IMR-90 (cell line): Measurements from ENCODE around the gene SCAMP4. TPM values are rescaled to one million over a fixed set of nuclear protein-coding genes. Genes with fewer than 3 reads are reported as not detected.

Experiments used
- ATAC-seq: fragments of 200-7000 bp; cut with Tn5 transposase; 2 replicates; pipeline ENCODE4 v1.9.1; 2020; ENCODE audit warnings: low read depth, mild to moderate bottlenecking, moderate library complexity
- BruUV-seq: library from RNA; stranded (reverse); fragments of 400-500 nt; replicated peaks from 2 replicates; lab custom pipeline; 2021; lab: Mats Ljungman, UMichigan
- CTCF ChIA-PET: fragments of 300-600 bp; formaldehyde crosslinking; extraction: SDS; loops from one replicate; lab custom pipeline; 2021; ENCODE audit warnings: antibody characterized with exemption; lab: Yijun Ruan, JAX
- POLR2A ChIA-PET: fragments of 300-600 bp; sonication (Branson Sonifier 250); formaldehyde crosslinking; loops from one replicate; lab custom pipeline; 2022; ENCODE audit warnings: antibody characterized with exemption; ENCODE audit not compliant: unreplicated experiment; lab: Charles Lee
- DNase-seq: peaks from one replicate; pipeline ENCODE4 v3.0.0; 2013
- H2AFZ ChIP-seq: replicated peaks from 2 replicates; pipeline ENCODE3; 2013; ENCODE audit warnings: low read length, mild to moderate bottlenecking; ENCODE audit not compliant: poor library complexity
- H2AK5ac ChIP-seq: 2 replicates; pipeline ENCODE4 v1.6.1; 2013; ENCODE audit warnings: low read depth, low read length, inconsistent platforms
- H2AK9ac ChIP-seq: replicated peaks from 2 replicates; pipeline ENCODE3; 2013; ENCODE audit warnings: mild to moderate bottlenecking, low read depth, low read length, moderate library complexity; ENCODE audit not compliant: poor library complexity
- H2BK120ac ChIP-seq: 2 replicates; pipeline ENCODE4 v1.6.1; 2013; ENCODE audit warnings: low read depth, low read length, inconsistent platforms
- H2BK15ac ChIP-seq: 3 replicates; pipeline ENCODE4 v1.6.1; 2013; ENCODE audit warnings: low read depth, low read length, inconsistent platforms
- H2BK20ac ChIP-seq: 2 replicates; pipeline ENCODE4 v1.6.1; 2013; ENCODE audit warnings: low read depth, mild to moderate bottlenecking, inconsistent platforms, low read length, moderate library complexity
- H2BK5ac ChIP-seq: 2 replicates; pipeline ENCODE4 v1.6.1; 2013; ENCODE audit warnings: mild to moderate bottlenecking, low read depth, low read length, inconsistent platforms; ENCODE audit not compliant: poor library complexity, severe bottlenecking
- H3K14ac ChIP-seq: replicated peaks from 2 replicates; pipeline ENCODE4 v1.6.1; 2013; ENCODE audit warnings: low read depth, low read length, inconsistent platforms
- H3K18ac ChIP-seq: 2 replicates; pipeline ENCODE4 v1.6.1; 2013; ENCODE audit warnings: low read depth, low read length, control low read depth
- H3K23ac ChIP-seq: 2 replicates; pipeline ENCODE4 v1.6.1; 2013; ENCODE audit warnings: low read depth, low read length, inconsistent platforms
- H3K27ac ChIP-seq: 2 replicates; pipeline ENCODE4 v1.5.1; 2013; ENCODE audit warnings: mild to moderate bottlenecking, control low read depth, low read length; ENCODE audit not compliant: insufficient read depth
- H3K27me3 ChIP-seq: 2 replicates; pipeline ENCODE4 v1.6.1; 2013; ENCODE audit warnings: low read length; ENCODE audit not compliant: control insufficient read depth, insufficient read depth
- H3K36me3 ChIP-seq: 2 replicates; pipeline ENCODE4 v1.6.1; 2013; ENCODE audit warnings: low read length, mixed read lengths; ENCODE audit not compliant: control insufficient read depth, insufficient read depth
- H3K4ac ChIP-seq: 2 replicates; pipeline ENCODE4 v1.6.1; 2013; ENCODE audit warnings: low read depth, low read length, inconsistent platforms
- H3K4me1 ChIP-seq: 2 replicates; pipeline ENCODE4 v1.6.1; 2013; ENCODE audit warnings: low read length, mixed read lengths; ENCODE audit not compliant: control insufficient read depth, insufficient read depth
- H3K4me2 ChIP-seq: 2 replicates; pipeline ENCODE4 v1.6.1; 2013; ENCODE audit warnings: low read depth, mild to moderate bottlenecking, control low read depth, low read length, moderate library complexity
- H3K4me3 ChIP-seq: 2 replicates; pipeline ENCODE4 v1.5.1; 2013; ENCODE audit warnings: low read depth, mild to moderate bottlenecking, control low read depth, low read length, moderate library complexity; ENCODE audit not compliant: insufficient read depth
- H3K56ac ChIP-seq: 2 replicates; pipeline ENCODE4 v1.6.1; 2013; ENCODE audit warnings: low read length, inconsistent platforms; ENCODE audit not compliant: insufficient read depth; ENCODE audit errors: extremely low read depth
- H3K79me1 ChIP-seq, 2 experiments: 2 replicates each; pipeline ENCODE4 v1.6.1; 2013; ENCODE audit warnings: low read length in 2 of 2, inconsistent platforms in 1 of 2, low read depth in 1 of 2
- H3K9ac ChIP-seq: 2 replicates; pipeline ENCODE4 v1.6.1; 2013; ENCODE audit warnings: low read depth, low read length, control low read depth
- H3K9me1 ChIP-seq: 2 replicates; pipeline ENCODE4 v1.6.1; 2013; ENCODE audit warnings: low read length, inconsistent platforms; ENCODE audit not compliant: insufficient read depth
- H3K9me3 ChIP-seq: 2 replicates; pipeline ENCODE4 v1.6.1; 2013; ENCODE audit warnings: low read length; ENCODE audit not compliant: control insufficient read depth, insufficient read depth
- H4K20me1 ChIP-seq: 2 replicates; pipeline ENCODE4 v1.6.1; 2013; ENCODE audit warnings: low read length, inconsistent platforms; ENCODE audit not compliant: insufficient read depth
- H4K5ac ChIP-seq: 2 replicates; pipeline ENCODE4 v1.6.1; 2013; ENCODE audit warnings: mild to moderate bottlenecking, low read depth, low read length, control low read depth
- H4K8ac ChIP-seq, 2 experiments: 2 replicates each; pipeline ENCODE4 v1.6.1; 2013; ENCODE audit warnings: low read depth in 2 of 2, low read length in 2 of 2, control low read depth in 1 of 2, inconsistent platforms in 1 of 2
- H4K91ac ChIP-seq: 2 replicates; pipeline ENCODE4 v1.6.1; 2013; ENCODE audit warnings: low read depth, low read length, inconsistent platforms; ENCODE audit not compliant: insufficient read depth
- CEBPB ChIP-seq: IDR thresholded peaks from 2 replicates; pipeline ENCODE4 v1.6.1; 2012; ENCODE audit warnings: low read depth, low read length, improper control_type of control experiment
- CHD1 ChIP-seq: IDR thresholded peaks from 2 replicates; pipeline ENCODE4 v1.6.1; 2012; ENCODE audit warnings: low read depth, low read length, improper control_type of control experiment
- ELK1 ChIP-seq: fragments of 150-350 bp; IDR thresholded peaks from 2 replicates; pipeline ENCODE4 v1.6.1; 2016; ENCODE audit warnings: low read depth, mild to moderate bottlenecking, low read length, moderate library complexity, borderline replicate concordance
- FOS ChIP-seq: fragments of 150-350 bp; IDR thresholded peaks from 2 replicates; pipeline ENCODE4 v1.6.1; 2016; ENCODE audit warnings: low read depth, low read length
- MAFK ChIP-seq: IDR thresholded peaks from 2 replicates; pipeline ENCODE4 v1.6.1; 2012; ENCODE audit warnings: low read depth, low read length, improper control_type of control experiment
- NFE2L2 ChIP-seq: fragments of 150-350 bp; IDR thresholded peaks from 2 replicates; pipeline ENCODE4 v1.6.1; 2016; ENCODE audit warnings: low read depth, mild to moderate bottlenecking, low read length
- WGBS, 2 experiments: methylation state at CpG; one replicate each; pipeline versions ENCODE4 v1.1.5 to v1.1.7; 2013; ENCODE audit warnings: missing lambda C conversion rate in 2 of 2; ENCODE audit not compliant: insufficient read length in 1 of 2; ENCODE audit errors: extremely low coverage in 2 of 2; 5-methylcytosine and 5-hydroxymethylcytosine counted together
- dilution Hi-C: fragments of 300-500 bp; cut with HindIII; formaldehyde crosslinking; loops from one replicate; pipeline ENCODE4 v1.14.3; 2018; ENCODE audit warnings: low sequenced_read_pairs; ENCODE audit not compliant: unreplicated experiment
- in situ Hi-C: fragments of 300-500 bp; cut with MboI; formaldehyde crosslinking; loops from 3 replicates; pipeline ENCODE4 v1.14.3; 2019; ENCODE audit warnings: low sequenced_read_pairs, inconsistent platforms, mixed read lengths
- intact Hi-C: fragments of 100-400 bp; cut with micrococcal nuclease; formaldehyde crosslinking; loops from 2 replicates; pipeline ENCODE4 v1.10.0; 2022
- polyA plus RNA-seq, 3 experiments: library from polyadenylated mRNA; depleted of rRNA; stranded (reverse); fragments of >200 nt; gene quantifications; 2 replicates each; pipeline ENCODE4 v1.2.3, GENCODE V29; 2012; ENCODE audit warnings: low replicate concordance in 1 of 3
- total RNA-seq: library from RNA; depleted of rRNA; stranded (reverse); fragments of >200 nt; gene quantifications from 2 replicates; pipeline ENCODE4 v1.2.3, GENCODE V29; 2012

The SCAMP4 gene
- total and polyA plus RNA-seq, 2 of the 4 experiments (the other 2 are of a cell fraction): 16.1 to 28.1 TPM

GRCh38 chr19:1956122-1956494 is 50.9 kb downstream of the SCAMP4 start:
- H4K20me1 ChIP-seq: peaks cover 87% of the 10 kb centered on the region
- H3K9ac ChIP-seq: no peak overlapping the region
- no peak overlapping the region for H2AK5ac ChIP-seq
- no peaks in the 10 kb centered on the region for H3K27me3 ChIP-seq
- WGBS, 2 experiments: 96% methylated on average over 12 of the region's 12 CpGs; no CpG with 5 or more reads in 1 of the 2 experiments
- H3K18ac ChIP-seq: no peak overlapping the region
- H4K5ac ChIP-seq: no peak overlapping the region
- no peak overlapping the region for H3K4ac ChIP-seq
- ChIA-PET CTCF (no interaction called here), POLR2A (no interaction called here)
- H2BK20ac ChIP-seq: no peak overlapping the region
- no peak overlapping the region for H4K91ac ChIP-seq
- dilution Hi-C loops: no loop called here
- intact Hi-C loops: no loop called here
- peaks cover 5% of the 10 kb centered on the region; the same call in 1 of the 2 replicates for H3K9me1 ChIP-seq
- H3K9me3 ChIP-seq: no peaks in the 10 kb centered on the region
- DNase-seq (no peak), ATAC-seq (no peak)
- no peak overlapping the region for H2BK15ac ChIP-seq
- no peak overlapping the region for H2AK9ac ChIP-seq
- no peak for TF ChIP-seq ELK1
- no peak for TF ChIP-seq CEBPB
- no peak for TF ChIP-seq NFE2L2
- no peak for TF ChIP-seq FOS
- TF ChIP-seq MAFK: no peak
- TF ChIP-seq CHD1: no peak
- no peak overlapping the region for H3K27ac ChIP-seq
- H2BK5ac ChIP-seq: no peak overlapping the region
- peaks cover 12% of the 10 kb centered on the region; the same call in 1 of the 2 replicates for H3K36me3 ChIP-seq
- no peak overlapping the region for H3K4me2 ChIP-seq
- no peak overlapping the region for H2AFZ ChIP-seq
- no peak overlapping the region for H3K14ac ChIP-seq
- no TSS peak for BruUV-seq
- H3K56ac ChIP-seq: no peak overlapping the region
- no peak overlapping the region for H3K23ac ChIP-seq
- peaks cover 10 to 71% of the 10 kb centered on the region in 2 experiments; a peak in 3 of 4 replicates for H3K79me1 ChIP-seq
- H3K4me1 ChIP-seq: no peaks in the 10 kb centered on the region
- no peak overlapping the region for H2BK120ac ChIP-seq
- no peak overlapping the region for H4K8ac ChIP-seq
- in situ Hi-C loops: no loop called here
- H3K4me3 ChIP-seq: no peak overlapping the region
